ENCODE data around the gene ACSS1.

- TF ChIP-seq CTCF (IDR thresholded peaks at IDR 0.05) (no peak), ZFX (IDR thresholded peaks at IDR 0.05; ENCODE audit: borderline replicate concordance) (no peak)
Observed at GRCh38 chr20:25059866-25060465, 2.0 kb upstream of the ACSS1 start.
